ENCODE results near the gene PDE2A.

PDE2A gene

GRCh38 chr11:72704028-72704782 is 30.0 kb upstream of the PDE2A start:
- no peak for DNase-seq

GRCh38 chr11:72703267-72704008 is 29.2 kb upstream of the PDE2A start:
- DNase-seq, result no peak

- DNase-seq, result no peak
These were observed 28.5 kb upstream of the PDE2A start for GRCh38 chr11:72702577-72703241.

DNA sequence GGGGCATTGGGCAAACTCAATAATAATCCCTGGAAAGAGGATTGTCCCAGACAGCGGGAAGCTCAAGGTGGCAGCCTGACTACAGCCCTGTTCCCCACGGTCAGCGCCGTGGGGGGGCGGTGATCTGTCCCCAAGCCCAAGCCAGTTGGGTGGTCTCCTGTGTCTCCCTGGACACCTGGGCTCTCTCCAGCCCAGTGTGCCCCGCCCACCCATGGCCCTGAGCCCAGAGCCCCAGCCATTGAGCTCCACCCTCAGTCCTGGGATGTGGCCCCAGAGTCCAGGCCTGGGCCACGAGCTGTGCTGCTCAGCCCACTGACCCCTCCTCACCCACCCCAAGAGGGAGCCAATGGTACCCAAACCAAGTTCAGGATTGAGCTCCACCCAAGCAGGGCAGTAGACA is 27.9 kb upstream of the PDE2A start:
- no peak for DNase-seq

DNA sequence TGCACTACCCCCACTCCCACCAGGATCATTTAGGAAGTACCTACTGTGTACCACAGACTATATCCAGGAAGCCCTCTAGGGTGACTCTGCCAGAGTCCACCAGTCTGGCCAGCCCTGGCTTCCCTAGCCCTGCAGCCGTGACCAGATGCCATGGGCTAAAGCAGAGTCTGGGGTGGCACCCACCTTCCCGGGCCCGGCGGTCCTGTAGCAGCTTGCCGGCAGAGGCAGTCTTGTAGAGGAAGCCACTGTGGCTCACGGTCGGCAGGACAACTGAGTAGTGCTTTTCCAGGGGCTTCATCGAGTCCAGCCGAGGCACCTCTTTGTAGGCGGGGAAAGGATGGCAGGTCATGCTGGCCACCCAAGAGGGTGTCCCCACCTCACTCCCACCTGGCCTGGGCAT is 27.2 kb upstream of the PDE2A start:
- no peak for DNase-seq

- no peak for DNase-seq
These were observed 25.9 kb upstream of the PDE2A start for GRCh38 chr11:72700146-72700545.

DNA sequence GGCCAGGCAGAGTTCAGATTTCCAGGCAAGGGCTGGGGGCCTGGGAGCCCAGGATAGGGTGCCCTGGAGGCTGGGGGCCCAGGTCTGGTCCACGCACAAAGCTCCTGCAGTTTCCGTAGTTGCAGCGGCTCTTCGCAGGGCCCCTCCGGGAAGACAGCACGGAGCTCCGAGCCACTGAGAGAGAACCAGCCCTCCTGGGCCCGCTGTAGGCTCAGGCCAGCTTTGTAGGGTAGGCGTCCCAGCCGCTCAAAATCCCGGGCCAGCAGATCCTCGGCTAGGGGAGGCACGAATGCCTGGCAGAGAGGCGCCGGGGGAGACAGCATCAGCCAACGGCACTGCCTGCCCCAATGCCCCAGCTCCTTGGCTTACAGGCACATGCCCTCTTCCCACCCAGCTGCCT is 23.6 kb upstream of the PDE2A start:
- no peak for DNase-seq

GRCh38 chr11:72696866-72697700 is 22.9 kb upstream of the PDE2A start:
- DNase-seq, result no peak

- DNase-seq, result no peak
These were observed 21.1 kb upstream of the PDE2A start for GRCh38 chr11:72695354-72695753.

GRCh38 chr11:72693271-72693968 is 19.2 kb upstream of the PDE2A start:
- DNase-seq, result no peak

GRCh38 chr11:72692498-72693237 is 18.4 kb upstream of the PDE2A start:
- no peak for DNase-seq

DNA sequence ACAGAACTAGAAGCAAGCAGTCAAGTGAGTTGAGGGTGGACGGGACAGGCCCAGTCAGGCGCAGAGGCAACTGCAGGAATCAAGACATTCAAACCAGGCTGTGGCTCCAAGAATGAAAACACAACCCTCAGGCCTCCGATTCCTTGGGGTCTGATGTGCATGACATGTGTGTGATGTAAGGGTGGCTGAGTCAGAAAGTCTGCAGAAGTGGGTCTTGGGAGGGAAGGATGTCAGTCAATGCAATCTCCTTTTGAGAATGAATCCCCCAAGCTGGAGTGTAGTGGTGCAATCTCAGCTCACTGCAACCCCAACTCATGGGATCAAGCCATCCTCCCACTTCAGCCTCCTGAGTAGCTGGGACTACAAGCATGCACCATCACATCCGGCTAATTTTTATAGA is 15.9 kb upstream of the PDE2A start:
- no peak for DNase-seq

- DNase-seq, result no peak
These were observed 14.7 kb upstream of the PDE2A start for GRCh38 chr11:72688929-72689328.

DNA sequence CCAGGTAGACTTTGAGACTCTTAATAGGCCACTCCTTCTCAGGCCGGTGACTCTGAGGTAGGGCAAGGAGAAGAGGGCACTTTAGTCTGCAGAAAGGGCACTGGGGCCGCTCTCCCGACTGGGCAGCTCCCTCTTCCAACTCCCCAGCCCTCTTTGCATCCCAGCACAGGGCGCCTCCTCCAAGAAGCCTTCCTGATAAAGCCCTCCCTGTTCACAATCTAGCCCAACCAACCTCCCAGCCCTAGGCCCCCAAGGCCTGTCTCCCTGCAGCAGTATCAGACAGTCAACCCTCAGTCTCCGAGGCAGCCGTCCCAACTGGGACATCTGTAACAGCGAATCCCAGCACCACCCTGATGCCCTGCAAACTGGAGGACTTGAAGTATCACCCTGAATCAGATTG is 14.3 kb upstream of the PDE2A start:
- DNase-seq, result no peak

DNA sequence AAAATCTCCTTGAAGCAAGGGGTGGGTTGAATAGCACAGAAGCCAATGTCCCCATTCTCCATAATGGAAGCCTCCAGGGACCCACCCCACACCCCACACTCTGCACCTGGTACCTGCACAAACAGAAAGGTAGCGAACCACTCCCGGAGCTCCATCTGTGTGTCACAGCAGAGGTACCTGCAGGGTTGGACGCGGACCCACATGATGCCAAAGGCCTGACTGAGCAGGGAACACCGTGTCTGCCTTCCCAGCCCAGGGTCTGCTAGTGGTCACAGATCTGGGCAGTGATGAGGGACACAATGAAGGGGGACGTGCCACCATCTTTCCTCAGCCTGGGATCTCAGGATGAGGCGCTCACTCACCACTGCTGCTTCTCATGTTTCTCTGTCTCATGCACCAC is 13.1 kb upstream of the PDE2A start:
- DNase-seq, result no peak

- DNase-seq, result no peak
These were observed 12.5 kb upstream of the PDE2A start for GRCh38 chr11:72686639-72687220.

DNA sequence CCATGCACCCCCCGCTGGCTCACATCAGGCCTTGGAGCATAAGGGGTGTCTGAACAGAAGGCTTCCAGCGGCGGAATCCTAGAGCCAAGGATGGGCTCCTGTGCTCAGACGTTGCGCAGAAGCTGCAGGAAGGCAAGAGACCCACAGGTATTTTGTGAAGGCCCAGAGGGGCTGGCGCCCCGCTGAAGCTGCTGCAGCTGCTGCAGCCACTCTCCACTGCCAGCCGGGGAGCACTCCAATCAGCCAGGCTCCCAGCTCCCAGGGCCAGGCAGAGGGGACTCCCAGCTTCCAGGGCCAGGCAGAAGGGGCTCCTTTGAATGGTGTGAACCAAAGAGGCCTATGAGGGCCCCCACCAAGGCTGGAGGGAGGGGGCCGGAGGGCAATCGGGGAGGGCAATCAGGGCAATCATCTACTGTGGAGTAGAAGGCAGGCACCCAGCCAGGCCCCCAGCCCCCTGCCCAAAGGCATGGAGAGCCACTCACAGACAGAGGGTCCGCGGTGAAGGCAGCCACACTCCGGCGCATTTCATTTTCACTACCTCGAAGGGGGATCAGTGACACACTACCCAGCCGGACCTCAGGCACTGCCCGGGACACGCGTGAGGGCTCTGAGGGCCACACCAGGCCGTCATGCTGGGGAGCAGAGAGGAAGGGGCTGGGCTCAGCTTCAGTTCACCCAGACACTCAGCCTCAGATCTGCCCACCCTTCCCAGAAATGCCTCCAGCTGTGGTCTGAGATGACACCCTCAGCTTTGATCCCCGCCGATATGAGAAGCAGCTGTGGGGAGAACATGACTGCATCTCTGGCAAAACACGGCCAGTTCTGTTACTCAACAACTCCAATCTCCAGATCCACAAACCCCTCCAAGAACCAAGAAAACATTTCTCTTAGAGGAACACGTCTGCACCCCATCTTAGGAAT is 11.6 kb upstream of the PDE2A start:
- DNase-seq, result peak; percentile 63 to 74

DNA sequence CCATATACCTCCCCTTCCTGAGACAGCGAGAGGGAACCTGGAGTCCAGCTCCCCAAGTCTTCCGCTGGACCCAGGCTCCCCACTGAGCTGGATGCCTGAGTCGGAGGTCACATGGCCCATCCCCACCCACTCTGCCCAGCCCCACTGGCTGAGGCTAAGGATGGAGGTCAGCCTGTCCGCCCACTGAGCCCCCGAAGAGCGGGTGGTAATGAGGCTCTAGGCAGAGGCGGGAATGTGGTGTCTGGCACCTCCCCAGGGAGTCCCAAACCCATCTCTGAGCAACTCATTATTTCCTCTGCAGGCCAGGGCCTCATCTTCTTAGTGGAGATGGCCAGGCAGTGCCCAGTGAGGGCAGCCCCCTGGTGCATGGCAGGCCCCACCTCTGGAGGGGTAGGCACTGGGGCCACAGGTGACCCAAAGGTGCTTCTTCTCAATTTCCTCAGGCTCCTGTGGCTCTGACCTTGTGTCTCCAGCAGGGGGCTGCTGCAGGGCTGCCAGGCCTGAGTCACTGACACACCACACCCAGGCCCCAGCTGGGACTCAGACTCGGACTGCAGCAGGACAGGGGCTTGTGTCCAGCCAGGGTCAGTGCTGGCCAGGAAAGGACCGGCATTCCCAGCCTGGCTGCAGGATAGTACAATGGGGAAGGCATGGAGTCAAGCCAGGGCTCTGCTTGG is 10.2 kb upstream of the PDE2A start:
- peak; percentile 52 to 62 for DNase-seq

GRCh38 chr11:72683782-72684200 is 9.6 kb upstream of the PDE2A start:
- DNase-seq, result peak; percentile 79 to 83

DNA sequence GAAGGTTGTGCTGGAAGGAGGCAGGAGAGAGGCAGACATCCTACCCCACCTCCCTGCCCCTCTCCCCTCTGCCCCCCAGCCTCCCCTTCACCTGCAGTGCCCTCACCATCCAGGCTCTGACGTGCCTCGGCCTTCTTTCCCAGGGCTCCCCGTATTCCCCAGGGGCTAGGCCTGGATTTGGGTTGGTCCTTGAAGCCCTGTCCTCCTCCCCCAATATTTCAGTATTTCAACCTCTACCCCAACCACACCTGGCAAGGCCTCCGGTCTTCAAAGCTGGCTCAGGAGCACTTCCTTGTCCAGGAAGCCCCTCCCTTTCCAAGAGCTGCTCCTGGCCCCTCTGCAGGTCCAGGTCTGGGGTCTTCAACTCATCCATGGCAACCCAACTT is 8.6 kb upstream of the PDE2A start:
- no peak for DNase-seq

Data from activated CD4-positive, alpha-beta T cell treated with anti-CD3 and anti-CD28 coated beads, Interleukin-2, amount 50 U/mL, for 48 hours (primary cell).